Epithelial cell of prostate (primary cell): ENCODE results near the gene SLC12A2.

Source experiments
- DNase-seq: peaks from one replicate; pipeline ENCODE4 v3.0.0-alpha.2; 2011; ENCODE audit warnings: low read depth, low spot score
- H3K27ac ChIP-seq: fragments of 450-650 bp; 2 replicates; pipeline ENCODE4 v1.5.1; 2017; ENCODE audit warnings: mild to moderate bottlenecking

Gene SLC12A2

DNA sequence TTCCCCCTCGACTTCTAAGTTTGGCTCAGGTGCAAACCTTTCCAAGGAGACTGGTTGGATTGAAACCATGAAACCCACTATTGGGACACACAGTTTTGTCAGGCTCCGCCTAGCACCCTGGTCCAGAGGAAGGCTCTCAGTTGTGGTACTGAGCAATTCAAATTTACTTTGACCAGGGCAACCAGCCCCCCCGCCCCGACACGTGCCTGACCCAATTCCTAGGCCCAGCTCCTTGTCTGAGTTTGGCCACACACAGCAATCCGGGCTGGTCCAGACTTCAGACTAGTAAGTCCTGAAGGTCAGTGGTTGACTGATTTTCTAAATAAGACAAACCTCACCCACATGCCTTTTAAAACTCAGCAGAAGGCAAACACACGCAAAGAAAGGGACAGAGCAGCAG lies 132.7 kb downstream of the SLC12A2 start:
- H3K27ac ChIP-seq: no peak overlapping the region
- DNase-seq: no peak

GRCh38 chr5:128216860-128217531 lies 133.4 kb downstream of the SLC12A2 start:
- DNase-seq: peak; percentile 46

DNA sequence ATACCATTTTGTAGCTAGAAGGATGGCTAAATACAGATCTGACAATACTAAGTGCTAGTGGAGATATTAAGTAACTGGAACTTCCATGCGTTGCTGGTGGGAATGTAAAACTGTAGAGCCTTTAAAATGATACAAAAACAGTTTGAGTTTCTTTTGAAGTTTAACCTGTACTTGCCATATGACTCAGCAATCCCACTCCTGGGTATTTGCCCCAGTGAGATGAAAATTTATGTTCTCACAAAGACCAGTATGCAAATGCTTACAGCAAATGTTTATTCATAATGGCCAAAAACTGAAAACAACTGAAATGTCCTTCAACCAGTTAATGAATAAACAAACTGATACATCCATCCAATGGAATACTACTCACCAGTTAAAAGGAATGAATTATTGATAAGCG lies 137.3 kb downstream of the SLC12A2 start:
- H3K27ac ChIP-seq: no peak overlapping the region
- DNase-seq: no peak

More at GRCh38 chr5:128216860-128217531, 133.4 kb downstream of the SLC12A2 start:
- peak overlapping the region; percentile 6 for H3K27ac ChIP-seq

DNA sequence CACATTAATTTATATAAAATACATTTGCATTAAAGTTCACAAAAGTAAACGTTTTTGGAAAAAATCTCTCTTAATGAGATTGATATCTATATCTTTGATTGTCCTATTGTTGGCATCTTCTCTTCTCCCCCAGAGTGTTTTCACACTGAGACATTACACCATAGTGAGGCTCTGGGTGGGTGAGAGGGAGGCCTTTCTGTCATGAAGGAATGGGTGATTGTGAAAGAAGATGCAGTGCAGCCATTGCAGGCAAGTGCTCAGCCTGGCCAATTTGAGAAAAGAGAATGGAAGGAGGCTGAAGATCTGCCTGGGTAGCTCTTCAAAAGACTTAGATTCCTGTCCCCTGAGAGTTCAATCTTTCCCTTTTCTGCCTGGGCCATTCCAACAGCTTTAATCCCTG lies 140.8 kb downstream of the SLC12A2 start:
- no peak overlapping the region for H3K27ac ChIP-seq
- DNase-seq: no peak

DNA sequence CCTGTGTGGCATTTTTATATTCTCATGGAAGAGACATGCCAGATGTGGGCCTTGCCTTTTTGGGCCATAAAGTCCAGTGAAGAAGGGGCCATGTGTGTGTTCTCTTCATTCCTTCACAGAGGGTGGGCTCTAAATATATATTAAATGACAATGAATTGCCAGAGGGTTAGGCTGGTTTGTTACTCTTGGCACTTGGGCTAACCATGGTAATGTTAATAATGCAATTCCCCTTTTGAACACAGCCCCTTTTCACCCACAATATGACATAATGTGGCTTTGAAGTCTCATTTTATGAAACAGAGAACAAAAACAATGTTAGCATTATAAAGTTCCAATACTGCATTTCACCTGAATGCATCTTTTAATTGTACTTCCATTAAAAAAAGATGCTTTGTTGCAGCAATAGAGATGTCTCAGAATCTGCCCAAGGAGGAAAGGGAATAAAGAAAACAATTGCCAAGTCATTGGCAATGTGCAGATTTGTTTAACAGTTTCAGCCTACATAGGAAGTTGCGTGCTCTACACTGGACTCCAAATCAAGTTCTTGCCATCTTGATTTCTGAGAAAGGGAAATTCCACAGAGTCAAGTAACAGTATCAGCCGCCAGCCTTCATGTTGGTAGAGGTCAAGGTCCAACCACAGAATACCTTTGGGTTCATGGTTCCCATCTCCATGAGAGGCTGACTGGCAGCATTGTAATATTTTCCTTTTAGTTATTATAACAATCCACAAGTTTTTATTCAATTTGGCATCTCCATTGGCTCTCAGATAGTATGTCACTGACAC lies 141.9 kb downstream of the SLC12A2 start:
- DNase-seq: no peak

GRCh38 chr5:128228008-128228407 lies 144.4 kb downstream of the SLC12A2 start:
- peak overlapping the region; percentile 20 for H3K27ac ChIP-seq
- peak; percentile 59 for DNase-seq

More for the DNA sequence above, 141.9 kb downstream of the SLC12A2 start:
- no peak overlapping the region for H3K27ac ChIP-seq

DNA sequence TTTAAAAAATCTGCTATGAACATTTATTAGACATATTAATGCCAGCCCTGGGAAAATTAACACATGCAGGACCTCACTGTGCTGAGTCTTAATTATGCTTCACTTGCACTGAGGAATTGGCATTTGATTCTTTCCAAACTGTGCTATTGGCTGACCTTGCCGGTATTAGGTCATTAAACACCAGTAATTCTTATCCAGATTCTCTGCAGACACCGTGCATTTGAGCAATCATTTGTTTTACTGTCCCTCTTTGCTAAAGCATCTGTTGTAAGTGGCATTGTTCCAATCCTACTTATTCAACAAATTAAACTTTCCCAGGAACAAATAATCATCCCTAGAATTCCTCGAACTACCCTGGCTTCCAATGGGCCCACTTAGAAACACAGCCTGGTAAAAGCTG lies 145.0 kb downstream of the SLC12A2 start:
- no peak for DNase-seq
- peak overlapping the region; percentile 20 for H3K27ac ChIP-seq

DNA sequence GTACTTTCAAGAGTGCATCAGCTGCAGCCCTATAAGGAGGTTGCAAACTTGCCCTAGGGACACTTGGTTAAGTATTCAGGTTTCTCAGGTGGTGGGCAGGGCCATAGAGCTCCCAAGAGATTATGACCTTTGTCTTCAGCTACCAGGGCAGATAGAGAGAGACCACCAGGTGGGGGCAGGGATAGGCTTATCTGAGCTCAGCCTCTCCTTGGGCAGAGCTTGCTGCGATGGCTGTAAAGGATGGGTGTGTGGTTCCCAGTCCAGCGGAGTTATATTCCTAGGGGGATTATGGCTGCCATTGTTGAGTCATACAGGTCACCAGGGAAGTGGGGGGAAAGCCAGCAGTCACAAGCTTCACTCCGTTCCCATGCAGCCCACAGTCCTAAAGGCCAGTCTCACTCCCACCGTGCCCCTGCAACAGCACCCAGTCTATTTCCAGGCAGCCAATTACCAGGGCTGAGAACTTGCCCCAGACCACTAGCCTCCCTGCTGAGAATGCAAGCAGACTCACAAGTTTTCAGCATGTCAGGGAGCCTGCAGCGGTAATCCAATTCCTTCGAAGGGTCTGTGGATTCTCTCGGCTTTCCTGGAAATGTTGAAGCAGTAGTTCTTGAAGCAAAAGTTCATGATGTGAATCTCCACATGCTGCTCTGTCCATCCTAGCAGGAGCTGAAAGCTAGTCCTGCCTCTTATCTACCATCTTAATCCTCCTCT lies 151.5 kb downstream of the SLC12A2 start:
- no peak overlapping the region for H3K27ac ChIP-seq
- no peak for DNase-seq

- no peak for DNase-seq
- H3K27ac ChIP-seq: no peak overlapping the region
Measured at GRCh38 chr5:128236334-128236733, 152.8 kb downstream of the SLC12A2 start.

DNA sequence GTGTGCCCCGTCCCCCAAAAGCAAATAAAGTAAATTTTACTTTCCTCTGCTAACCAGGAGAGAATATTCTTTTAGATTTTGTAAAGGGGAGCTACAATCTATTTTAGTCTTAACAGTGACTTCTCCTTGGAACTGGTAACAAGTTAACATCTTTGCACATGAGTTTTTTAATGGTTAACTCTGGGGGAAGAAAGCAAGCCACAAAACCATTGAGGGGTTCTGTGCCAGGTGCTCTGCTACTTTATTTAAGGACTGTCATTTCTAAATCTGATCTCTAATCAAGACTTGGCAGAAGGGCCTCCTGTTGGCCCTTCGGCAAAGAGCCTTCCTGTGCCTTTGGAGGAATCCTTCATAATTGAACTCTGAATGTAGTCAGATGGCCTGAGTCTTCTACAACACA lies 153.4 kb downstream of the SLC12A2 start:
- DNase-seq: no peak
- H3K27ac ChIP-seq: no peak overlapping the region

DNA sequence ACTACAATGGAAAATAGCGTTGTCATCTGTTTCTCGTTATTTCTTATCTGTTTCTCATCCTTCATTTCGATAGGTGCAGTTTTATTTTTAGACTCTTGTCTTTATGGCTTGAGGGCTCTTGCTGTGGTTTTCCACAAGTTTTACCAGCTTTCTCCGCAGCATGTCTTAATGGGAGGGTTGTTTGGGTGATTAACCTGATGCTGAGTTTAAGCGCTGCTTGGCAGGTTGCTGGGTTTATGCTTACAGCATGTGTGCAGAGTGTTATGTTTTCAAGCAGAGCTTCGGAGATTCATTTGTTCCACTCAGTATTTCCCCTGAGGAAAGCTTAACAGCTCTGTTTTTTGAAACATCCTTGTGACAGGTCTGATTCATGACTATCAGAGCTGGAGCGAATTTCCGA lies 154.0 kb downstream of the SLC12A2 start:
- no peak for DNase-seq
- H3K27ac ChIP-seq: no peak overlapping the region
